ENCODE data around the gene PHF20. TPM values are rescaled to one million over a fixed set of nuclear protein-coding genes. Genes with fewer than 3 reads are reported as not detected.
"Not testable (repeated sequence)": the region's sequence is repeated elsewhere in the genome, so short reads cannot be mapped to it uniquely, and the experiment has no call there.

The PHF20 gene
- total RNA-seq, 1 donor from 2014 or later = 44.6 TPM

DNA sequence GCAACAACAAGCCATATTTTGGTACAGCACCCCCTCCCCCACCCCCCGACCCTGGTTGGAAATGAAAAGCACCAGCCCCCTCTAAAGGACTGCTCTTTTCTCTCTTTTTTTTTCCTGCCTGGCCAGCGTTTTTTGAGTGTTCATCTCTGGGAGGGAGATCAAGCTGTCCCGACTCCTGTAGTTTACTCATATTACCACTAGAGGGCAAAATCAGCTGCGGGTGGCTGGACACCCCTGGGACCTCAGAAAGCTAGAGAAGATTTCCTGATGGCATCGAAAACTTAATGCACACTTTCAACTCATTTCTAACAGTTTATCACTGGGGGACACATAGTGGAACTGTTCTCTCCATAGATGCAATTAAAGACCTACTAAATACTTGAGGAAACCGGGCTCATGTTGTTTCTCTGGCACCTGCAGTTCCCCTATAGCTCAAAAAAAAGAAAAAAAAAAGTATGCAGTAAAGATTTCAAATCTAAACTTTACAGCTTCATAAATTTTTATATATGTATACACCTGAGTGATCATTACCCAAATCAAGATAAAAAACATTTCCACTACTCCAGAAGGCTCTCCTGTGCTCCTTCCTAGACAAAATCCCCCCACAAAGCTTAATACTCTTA, 221.0 kb downstream of the PHF20 start:
- no peak for DNase-seq (ENCODE audit: low spot score)
- Mint-ChIP-seq H3K27ac (ENCODE audit: unreplicated experiment) (no peak overlapping the region), H3K4me3 (ENCODE audit: unreplicated experiment) (peak overlapping the region; percentile 29), H3K36me3 (ENCODE audit: low read depth) (no peaks in the 10 kb centered on the region), H3K4me1 (ENCODE audit: low read depth) (peaks cover 16% of the 10 kb centered on the region), H3K27me3 (ENCODE audit: low read depth) (peaks cover 9% of the 10 kb centered on the region), H3K9me3 (ENCODE audit: low read depth) (no peaks in the 10 kb centered on the region)
- TF ChIP-seq, protein P1, sequence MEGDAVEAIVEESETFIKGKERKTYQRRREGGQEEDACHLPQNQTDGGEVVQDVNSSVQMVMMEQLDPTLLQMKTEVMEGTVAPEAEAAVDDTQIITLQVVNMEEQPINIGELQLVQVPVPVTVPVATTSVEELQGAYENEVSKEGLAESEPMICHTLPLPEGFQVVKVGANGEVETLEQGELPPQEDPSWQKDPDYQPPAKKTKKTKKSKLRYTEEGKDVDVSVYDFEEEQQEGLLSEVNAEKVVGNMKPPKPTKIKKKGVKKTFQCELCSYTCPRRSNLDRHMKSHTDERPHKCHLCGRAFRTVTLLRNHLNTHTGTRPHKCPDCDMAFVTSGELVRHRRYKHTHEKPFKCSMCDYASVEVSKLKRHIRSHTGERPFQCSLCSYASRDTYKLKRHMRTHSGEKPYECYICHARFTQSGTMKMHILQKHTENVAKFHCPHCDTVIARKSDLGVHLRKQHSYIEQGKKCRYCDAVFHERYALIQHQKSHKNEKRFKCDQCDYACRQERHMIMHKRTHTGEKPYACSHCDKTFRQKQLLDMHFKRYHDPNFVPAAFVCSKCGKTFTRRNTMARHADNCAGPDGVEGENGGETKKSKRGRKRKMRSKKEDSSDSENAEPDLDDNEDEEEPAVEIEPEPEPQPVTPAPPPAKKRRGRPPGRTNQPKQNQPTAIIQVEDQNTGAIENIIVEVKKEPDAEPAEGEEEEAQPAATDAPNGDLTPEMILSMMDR (IDR thresholded peaks at IDR 0.05) = peak; percentile 86

DNA sequence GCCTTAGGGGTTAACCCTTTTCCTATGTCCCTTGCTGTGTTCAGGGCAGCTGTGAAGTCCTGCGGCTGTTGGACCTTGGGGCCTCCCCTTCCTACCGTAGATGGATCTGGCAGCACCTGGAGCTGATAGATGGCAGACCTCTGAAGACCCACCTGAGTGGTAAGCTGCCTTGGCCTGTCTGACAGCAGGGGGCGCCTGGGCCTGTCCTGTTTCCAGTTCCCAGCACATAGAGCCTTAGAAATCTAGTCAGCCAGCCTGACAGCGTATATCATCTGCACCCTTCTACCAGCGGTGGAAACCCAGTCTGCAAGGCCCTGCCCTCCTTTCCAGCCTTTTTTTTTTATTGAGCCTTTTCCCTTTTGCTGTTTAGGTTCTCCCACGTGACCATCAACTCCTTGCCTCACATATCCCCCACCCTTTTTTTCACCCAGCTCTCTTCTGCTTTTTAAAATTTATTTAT, 223.2 kb downstream of the PHF20 start:
- Mint-ChIP-seq H3K4me1 (ENCODE audit: low read depth) (peaks cover 16% of the 10 kb centered on the region), H3K36me3 (ENCODE audit: low read depth) (no peaks in the 10 kb centered on the region), H3K9me3 (ENCODE audit: low read depth) (no peaks in the 10 kb centered on the region), H3K27me3 (ENCODE audit: low read depth) (no peaks in the 10 kb centered on the region), H3K4me3 (ENCODE audit: unreplicated experiment) (no peak overlapping the region), H3K27ac (ENCODE audit: unreplicated experiment) (peak overlapping the region; percentile 71)
- TF ChIP-seq, protein P1 (IDR thresholded peaks at IDR 0.05) = peak; percentile 96
- DNase-seq (ENCODE audit: low spot score) = no peak

DNA sequence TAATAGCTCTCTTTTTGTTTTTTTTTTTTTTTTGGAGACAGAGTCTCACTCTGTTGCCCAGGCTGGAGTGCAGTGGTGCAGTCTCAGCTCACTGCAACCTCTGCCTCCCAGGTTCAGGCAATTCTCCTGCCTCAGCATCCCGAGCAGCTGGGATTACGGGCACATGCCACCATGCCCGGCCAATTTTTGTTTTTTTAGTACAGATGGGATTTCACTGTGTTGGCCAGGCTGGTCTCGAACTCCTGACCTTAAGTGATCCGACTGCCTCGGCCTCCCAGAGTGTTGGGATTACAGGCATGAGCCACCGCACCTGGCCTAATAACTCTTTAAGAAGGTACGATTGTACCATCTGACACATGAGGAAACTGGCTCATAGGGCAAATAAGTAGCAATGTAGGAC, 224.7 kb downstream of the PHF20 start:
- peaks cover 16% of the 10 kb centered on the region for H3K4me1 Mint-ChIP-seq (ENCODE audit: low read depth)

More for the DNA sequence above, 224.7 kb downstream of the PHF20 start:
- not testable (repeated sequence) for H3K9me3 Mint-ChIP-seq (ENCODE audit: low read depth); H3K27me3 Mint-ChIP-seq (ENCODE audit: low read depth); H3K36me3 Mint-ChIP-seq (ENCODE audit: low read depth); DNase-seq (ENCODE audit: low spot score); H3K27ac Mint-ChIP-seq (ENCODE audit: unreplicated experiment); H3K4me3 Mint-ChIP-seq (ENCODE audit: unreplicated experiment)

Other genes with a start within 250 kb of the PHF20 start
- not detected in 3 replicates for gene C20orf173, start 242.4 kb upstream of the PHF20 start, total RNA-seq
- gene ERGIC3, start 229.9 kb upstream of the PHF20 start, total RNA-seq = 203 to 278 TPM (median 208 TPM) in 3 replicates
- gene SPAG4, start 156.2 kb upstream of the PHF20 start, total RNA-seq = 1.9 to 8.8 TPM (median 8.6 TPM) in 3 replicates
- gene CPNE1, start 107.1 kb upstream of the PHF20 start, total RNA-seq = 127 to 142 TPM (median 142 TPM) in 3 replicates
- 59.0 to 66.5 TPM (median 63.8 TPM) in 3 replicates for gene RBM12, start 107.1 kb upstream of the PHF20 start, total RNA-seq
- 26.8 to 29.3 TPM (median 27.8 TPM) in 3 replicates for gene NFS1, start 72.7 kb upstream of the PHF20 start, total RNA-seq
- 123 to 128 TPM (median 128 TPM) in 3 replicates for gene ROMO1, start 72.6 kb upstream of the PHF20 start, total RNA-seq
- gene RBM39, start 29.8 kb upstream of the PHF20 start, total RNA-seq = 217 to 277 TPM (median 238 TPM) in 3 replicates
- gene SCAND1, start 182.5 kb downstream of the PHF20 start, total RNA-seq = 54.4 to 58.1 TPM (median 54.5 TPM) in 3 replicates
- gene CNBD2, start 196.6 kb downstream of the PHF20 start, total RNA-seq = 1.6 to 4.8 TPM (median 3.3 TPM) in 3 replicates